Measurements from ENCODE around the gene HDAC5. TPM values are rescaled to one million over a fixed set of nuclear protein-coding genes. Genes with fewer than 3 reads are reported as not detected.
"Not testable (repeated sequence)": the region's sequence is repeated elsewhere in the genome, so short reads cannot be mapped to it uniquely, and the experiment has no call there.

Gene HDAC5
- total RNA-seq, 4 donors from 2014 or later: 78.1 to 152 (median 112) TPM

GRCh38 chr17:44132275-44132821 is 8.9 kb upstream of the HDAC5 start:
- no peak for TF ChIP-seq CTCF (IDR thresholded peaks at IDR 0.05)
- Histone ChIP-seq H3K4me3 (no peak overlapping the region), H3K9me3 (no peaks in the 10 kb centered on the region), H3K4me1 (no peaks in the 10 kb centered on the region), H3K27me3 (peaks cover 4% of the 10 kb centered on the region), H3K27ac (no peak overlapping the region), H3K36me3 (no peaks in the 10 kb centered on the region)
- no peak for ATAC-seq

GRCh38 chr17:44131372-44131771 is 7.9 kb upstream of the HDAC5 start:
- not testable (repeated sequence) for H3K27ac ChIP-seq, H3K27me3 ChIP-seq, H3K4me3 ChIP-seq, H3K9me3 ChIP-seq, H3K4me1 ChIP-seq, ATAC-seq, H3K36me3 ChIP-seq
- 91% methylated on average over 10 of the region's 12 CpGs; no CpG with 5 or more reads in 1 of the 2 donors for WGBS, 2 donors (ENCODE audit: low coverage in 1 of 2)

GRCh38 chr17:44130693-44131349 is 7.4 kb upstream of the HDAC5 start:
- Histone ChIP-seq H3K4me1 (no peaks in the 10 kb centered on the region), H3K27ac (no peak overlapping the region), H3K27me3 (no peaks in the 10 kb centered on the region), H3K9me3 (no peaks in the 10 kb centered on the region), H3K36me3 (no peaks in the 10 kb centered on the region), H3K4me3 (no peak overlapping the region)
- no peak for TF ChIP-seq EP300 (IDR thresholded peaks at IDR 0.05)
- no peak for TF ChIP-seq POLR2AphosphoS5 (IDR thresholded peaks at IDR 0.05)
- TF ChIP-seq POLR2A (IDR thresholded peaks at IDR 0.05): no peak
- no peak for TF ChIP-seq CTCF (IDR thresholded peaks at IDR 0.05)
- 76% methylated on average over 4 of the region's 5 CpGs; no CpG with 5 or more reads in 1 of the 2 donors for WGBS, 2 donors (ENCODE audit: low coverage in 1 of 2)
- no peak for ATAC-seq

- ATAC-seq: no peak
- no peak overlapping the region for H3K27ac ChIP-seq
- H3K9me3 ChIP-seq: no peaks in the 10 kb centered on the region
- 68 to 89% methylated on average over 3 to 7 of the region's 7 CpGs for WGBS, 2 donors (ENCODE audit: low coverage in 1 of 2)
- no peaks in the 10 kb centered on the region for H3K27me3 ChIP-seq
- peaks cover 0 to 9% (median 0%) of the 10 kb centered on the region in 3 donors for H3K4me1 ChIP-seq
- no peak overlapping the region for H3K4me3 ChIP-seq
- H3K36me3 ChIP-seq: no peaks in the 10 kb centered on the region
- no peak for TF ChIP-seq CTCF (IDR thresholded peaks at IDR 0.05)
- no peak for TF ChIP-seq EP300 (IDR thresholded peaks at IDR 0.05)
- TF ChIP-seq POLR2A (IDR thresholded peaks at IDR 0.05): no peak
- no peak for TF ChIP-seq POLR2AphosphoS5 (IDR thresholded peaks at IDR 0.05)
These were observed 4.9 kb upstream of the HDAC5 start for GRCh38 chr17:44128383-44128782.

GRCh38 chr17:44124118-44124438 is 637 bp upstream of the HDAC5 start:
- no peak for TF ChIP-seq CTCF (IDR thresholded peaks at IDR 0.05)
- TF ChIP-seq EP300 (IDR thresholded peaks at IDR 0.05): no peak
- no peak for TF ChIP-seq POLR2A (IDR thresholded peaks at IDR 0.05)
- no peak for TF ChIP-seq POLR2AphosphoS5 (IDR thresholded peaks at IDR 0.05)
- H3K27me3 ChIP-seq: no peaks in the 10 kb centered on the region

More at GRCh38 chr17:44124118-44124438, 637 bp upstream of the HDAC5 start:
- Histone ChIP-seq H3K9me3 (no peaks in the 10 kb centered on the region), H3K4me3 (peak overlapping the region; percentile 72 to 100), H3K4me1 (peaks cover 0 to 46% (median 25%) of the 10 kb centered on the region in 3 donors), H3K36me3 (no peaks in the 10 kb centered on the region), H3K27ac (peak overlapping the region; percentile 68 to 99 (median 97))
- 0 to 2% methylated on average over 1 to 8 of the region's 8 CpGs for WGBS, 2 donors (ENCODE audit: low coverage in 1 of 2)
- no peak for ATAC-seq
